ENCODE results near the gene TBC1D17.

- TF ChIP-seq CTCF (conservative IDR thresholded peaks at IDR 0.05) (no peak), EZH2 (IDR thresholded peaks at IDR 0.05; ENCODE audit: low read depth) (no peak)
Measured at GRCh38 chr19:49874503-49875157, 2.9 kb upstream of the TBC1D17 start.
